ENCODE measurements around the gene ADCK1. TPM values are rescaled to one million over a fixed set of nuclear protein-coding genes. Genes with fewer than 3 reads are reported as not detected.

ADCK1 gene
- polyA plus RNA-seq, 1 donor from 2014 or later: 13.6 TPM

DNA sequence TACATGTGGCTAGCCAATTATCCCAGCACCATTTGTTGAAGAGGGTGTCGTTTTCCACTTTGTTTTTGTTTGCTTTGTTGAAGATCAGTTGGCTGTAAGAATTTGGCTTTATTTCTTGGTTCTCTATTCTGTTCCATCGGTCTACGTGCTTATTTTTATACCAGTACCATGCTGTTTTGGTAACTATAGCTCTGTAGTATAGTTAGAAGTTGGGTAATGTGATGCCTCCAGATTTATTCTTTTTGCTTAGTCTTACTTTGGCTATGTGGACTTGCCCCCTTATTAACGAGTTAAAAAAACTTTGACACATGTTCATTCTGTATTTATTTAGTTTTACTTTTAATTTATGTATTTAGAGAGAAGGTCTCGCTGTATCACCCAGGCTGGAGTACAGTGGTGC is 120.4 kb downstream of the ADCK1 start:
- Histone ChIP-seq H4K20me1 (ENCODE audit: insufficient read depth) (no peaks in the 10 kb centered on the region), H3K79me2 (replicated peaks; ENCODE audit: insufficient read depth, low read length) (no peaks in the 10 kb centered on the region), H3K9me2 (ENCODE audit: insufficient read depth, low read length) (no peaks in the 10 kb centered on the region), H3K27me3 (ENCODE audit: insufficient read depth, low read depth, low read length) (no peaks in the 10 kb centered on the region), H3K27ac (ENCODE audit: low read length) (no peak overlapping the region), H3K36me3 (ENCODE audit: insufficient read depth, low read length) (no peaks in the 10 kb centered on the region), H3K9me3 (ENCODE audit: low read length) (no peaks in the 10 kb centered on the region), H2AFZ (ENCODE audit: low read depth, low read length) (no peak overlapping the region), H3K4me3 (ENCODE audit: low read length) (no peak overlapping the region), H3F3A (ENCODE audit: insufficient read depth, low read length, poor library complexity, severe bottlenecking) (no peaks in the 10 kb centered on the region), H3K9ac (ENCODE audit: low read length) (no peak overlapping the region), H3K4me2 (ENCODE audit: low read length) (no peak overlapping the region)
- TF ChIP-seq, protein P1, sequence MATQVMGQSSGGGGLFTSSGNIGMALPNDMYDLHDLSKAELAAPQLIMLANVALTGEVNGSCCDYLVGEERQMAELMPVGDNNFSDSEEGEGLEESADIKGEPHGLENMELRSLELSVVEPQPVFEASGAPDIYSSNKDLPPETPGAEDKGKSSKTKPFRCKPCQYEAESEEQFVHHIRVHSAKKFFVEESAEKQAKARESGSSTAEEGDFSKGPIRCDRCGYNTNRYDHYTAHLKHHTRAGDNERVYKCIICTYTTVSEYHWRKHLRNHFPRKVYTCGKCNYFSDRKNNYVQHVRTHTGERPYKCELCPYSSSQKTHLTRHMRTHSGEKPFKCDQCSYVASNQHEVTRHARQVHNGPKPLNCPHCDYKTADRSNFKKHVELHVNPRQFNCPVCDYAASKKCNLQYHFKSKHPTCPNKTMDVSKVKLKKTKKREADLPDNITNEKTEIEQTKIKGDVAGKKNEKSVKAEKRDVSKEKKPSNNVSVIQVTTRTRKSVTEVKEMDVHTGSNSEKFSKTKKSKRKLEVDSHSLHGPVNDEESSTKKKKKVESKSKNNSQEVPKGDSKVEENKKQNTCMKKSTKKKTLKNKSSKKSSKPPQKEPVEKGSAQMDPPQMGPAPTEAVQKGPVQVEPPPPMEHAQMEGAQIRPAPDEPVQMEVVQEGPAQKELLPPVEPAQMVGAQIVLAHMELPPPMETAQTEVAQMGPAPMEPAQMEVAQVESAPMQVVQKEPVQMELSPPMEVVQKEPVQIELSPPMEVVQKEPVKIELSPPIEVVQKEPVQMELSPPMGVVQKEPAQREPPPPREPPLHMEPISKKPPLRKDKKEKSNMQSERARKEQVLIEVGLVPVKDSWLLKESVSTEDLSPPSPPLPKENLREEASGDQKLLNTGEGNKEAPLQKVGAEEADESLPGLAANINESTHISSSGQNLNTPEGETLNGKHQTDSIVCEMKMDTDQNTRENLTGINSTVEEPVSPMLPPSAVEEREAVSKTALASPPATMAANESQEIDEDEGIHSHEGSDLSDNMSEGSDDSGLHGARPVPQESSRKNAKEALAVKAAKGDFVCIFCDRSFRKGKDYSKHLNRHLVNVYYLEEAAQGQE (IDR thresholded peaks at IDR 0.05; ENCODE audit: borderline replicate concordance): no peak
- TF ChIP-seq EZH2 (IDR thresholded peaks at IDR 0.05; ENCODE audit: borderline replicate concordance, insufficient read depth, low read length, poor library complexity, severe bottlenecking): no peak
- TF ChIP-seq EP300 (conservative IDR thresholded peaks at IDR 0.05; ENCODE audit: poor library complexity, severe bottlenecking): no peak
- no peak for TF ChIP-seq TAF1 (IDR thresholded peaks at IDR 0.05; ENCODE audit: low read depth)
- TF ChIP-seq, protein P2, sequence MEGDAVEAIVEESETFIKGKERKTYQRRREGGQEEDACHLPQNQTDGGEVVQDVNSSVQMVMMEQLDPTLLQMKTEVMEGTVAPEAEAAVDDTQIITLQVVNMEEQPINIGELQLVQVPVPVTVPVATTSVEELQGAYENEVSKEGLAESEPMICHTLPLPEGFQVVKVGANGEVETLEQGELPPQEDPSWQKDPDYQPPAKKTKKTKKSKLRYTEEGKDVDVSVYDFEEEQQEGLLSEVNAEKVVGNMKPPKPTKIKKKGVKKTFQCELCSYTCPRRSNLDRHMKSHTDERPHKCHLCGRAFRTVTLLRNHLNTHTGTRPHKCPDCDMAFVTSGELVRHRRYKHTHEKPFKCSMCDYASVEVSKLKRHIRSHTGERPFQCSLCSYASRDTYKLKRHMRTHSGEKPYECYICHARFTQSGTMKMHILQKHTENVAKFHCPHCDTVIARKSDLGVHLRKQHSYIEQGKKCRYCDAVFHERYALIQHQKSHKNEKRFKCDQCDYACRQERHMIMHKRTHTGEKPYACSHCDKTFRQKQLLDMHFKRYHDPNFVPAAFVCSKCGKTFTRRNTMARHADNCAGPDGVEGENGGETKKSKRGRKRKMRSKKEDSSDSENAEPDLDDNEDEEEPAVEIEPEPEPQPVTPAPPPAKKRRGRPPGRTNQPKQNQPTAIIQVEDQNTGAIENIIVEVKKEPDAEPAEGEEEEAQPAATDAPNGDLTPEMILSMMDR (IDR thresholded peaks at IDR 0.05; ENCODE audit: poor library complexity, severe bottlenecking): no peak
- TF ChIP-seq POLR2AphosphoS5 (IDR thresholded peaks at IDR 0.05): no peak
- no peak for TF ChIP-seq RAD21 (conservative IDR thresholded peaks at IDR 0.05)
- TF ChIP-seq SMC3 (conservative IDR thresholded peaks at IDR 0.05; ENCODE audit: poor library complexity): no peak
- TF ChIP-seq MXI1 (conservative IDR thresholded peaks at IDR 0.05; ENCODE audit: poor library complexity, severe bottlenecking): no peak

GRCh38 chr14:77921818-77922217 is 121.9 kb downstream of the ADCK1 start:
- Histone ChIP-seq H3F3A (ENCODE audit: insufficient read depth, low read length, poor library complexity, severe bottlenecking) (no peaks in the 10 kb centered on the region), H3K79me2 (replicated peaks; ENCODE audit: insufficient read depth, low read length) (no peaks in the 10 kb centered on the region), H3K9ac (ENCODE audit: low read length) (no peak overlapping the region), H3K27ac (ENCODE audit: low read length) (no peak overlapping the region), H4K20me1 (ENCODE audit: insufficient read depth) (no peaks in the 10 kb centered on the region), H2AFZ (ENCODE audit: low read depth, low read length) (no peak overlapping the region), H3K27me3 (ENCODE audit: insufficient read depth, low read depth, low read length) (no peaks in the 10 kb centered on the region), H3K4me2 (ENCODE audit: low read length) (no peak overlapping the region), H3K9me3 (ENCODE audit: low read length) (no peaks in the 10 kb centered on the region), H3K9me2 (ENCODE audit: insufficient read depth, low read length) (no peaks in the 10 kb centered on the region), H3K36me3 (ENCODE audit: insufficient read depth, low read length) (no peaks in the 10 kb centered on the region), H3K4me3 (ENCODE audit: low read length) (no peak overlapping the region)
- TF ChIP-seq, protein P1 (IDR thresholded peaks at IDR 0.05; ENCODE audit: borderline replicate concordance): no peak
- no peak for TF ChIP-seq POLR2AphosphoS5 (IDR thresholded peaks at IDR 0.05)
- TF ChIP-seq SMC3 (conservative IDR thresholded peaks at IDR 0.05; ENCODE audit: poor library complexity): no peak
- TF ChIP-seq EP300 (conservative IDR thresholded peaks at IDR 0.05; ENCODE audit: poor library complexity, severe bottlenecking): no peak

All from neural cell (in vitro differentiated cells).